HFF-Myc (cell line): Measurements from ENCODE around the gene DNTT.

Experiments used
- DNase-seq: peaks from one replicate; pipeline ENCODE4 v3.0.0-alpha.2; 2011; ENCODE audit warnings: low read depth; ENCODE audit errors: extremely low read depth
- H3K4me3 ChIP-seq: replicated peaks from 2 replicates; pipeline ENCODE4 v1.5.1; 2011; ENCODE audit warnings: low read depth, mild to moderate bottlenecking, control low read depth, low read length
- TF ChIP-seq, protein P1 (sequence below): IDR thresholded peaks from 2 replicates; pipeline ENCODE4 v1.5.1; 2012; ENCODE audit warnings: mild to moderate bottlenecking, low read depth, low read length, control low read depth; ENCODE audit errors: missing control alignments

DNTT gene

DNA sequence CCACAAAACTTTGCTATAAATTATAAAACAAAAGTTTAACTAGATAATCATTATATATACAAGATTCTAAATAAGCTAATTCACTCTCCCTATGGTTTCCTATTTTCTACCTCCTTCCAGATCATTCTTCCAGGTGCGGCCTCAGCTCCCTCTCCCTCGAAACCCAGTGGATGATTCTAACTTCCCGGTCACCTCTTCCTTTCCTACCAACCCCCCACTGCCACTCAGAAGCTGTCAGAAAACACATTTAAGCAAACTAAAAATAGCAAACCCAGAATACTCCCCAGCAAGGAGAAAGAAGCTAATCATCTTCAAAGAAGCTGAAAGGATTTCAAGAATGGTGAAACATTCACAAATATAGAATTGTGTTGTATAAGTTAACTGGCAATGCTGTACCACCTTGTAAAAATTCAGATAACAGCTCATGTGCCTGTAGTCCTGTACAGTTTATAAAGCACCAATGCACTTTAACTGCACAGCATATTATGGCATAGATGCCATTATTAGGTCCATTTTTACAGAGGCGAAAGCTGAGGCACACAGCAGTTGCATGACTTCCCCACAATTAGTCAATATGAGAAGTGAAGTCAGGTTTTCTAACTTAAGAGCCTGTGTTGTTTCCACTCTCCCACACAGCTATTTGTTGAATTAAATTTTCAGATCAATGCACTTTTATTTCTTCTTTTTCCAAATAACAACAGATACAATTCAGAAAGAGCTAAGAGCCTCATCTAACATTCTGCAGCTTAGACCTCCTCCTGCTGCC, 13.7 kb upstream of the DNTT start:
- TF ChIP-seq, protein P1, sequence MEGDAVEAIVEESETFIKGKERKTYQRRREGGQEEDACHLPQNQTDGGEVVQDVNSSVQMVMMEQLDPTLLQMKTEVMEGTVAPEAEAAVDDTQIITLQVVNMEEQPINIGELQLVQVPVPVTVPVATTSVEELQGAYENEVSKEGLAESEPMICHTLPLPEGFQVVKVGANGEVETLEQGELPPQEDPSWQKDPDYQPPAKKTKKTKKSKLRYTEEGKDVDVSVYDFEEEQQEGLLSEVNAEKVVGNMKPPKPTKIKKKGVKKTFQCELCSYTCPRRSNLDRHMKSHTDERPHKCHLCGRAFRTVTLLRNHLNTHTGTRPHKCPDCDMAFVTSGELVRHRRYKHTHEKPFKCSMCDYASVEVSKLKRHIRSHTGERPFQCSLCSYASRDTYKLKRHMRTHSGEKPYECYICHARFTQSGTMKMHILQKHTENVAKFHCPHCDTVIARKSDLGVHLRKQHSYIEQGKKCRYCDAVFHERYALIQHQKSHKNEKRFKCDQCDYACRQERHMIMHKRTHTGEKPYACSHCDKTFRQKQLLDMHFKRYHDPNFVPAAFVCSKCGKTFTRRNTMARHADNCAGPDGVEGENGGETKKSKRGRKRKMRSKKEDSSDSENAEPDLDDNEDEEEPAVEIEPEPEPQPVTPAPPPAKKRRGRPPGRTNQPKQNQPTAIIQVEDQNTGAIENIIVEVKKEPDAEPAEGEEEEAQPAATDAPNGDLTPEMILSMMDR: no peak
- no peak for DNase-seq
- H3K4me3 ChIP-seq: no peak overlapping the region

DNA sequence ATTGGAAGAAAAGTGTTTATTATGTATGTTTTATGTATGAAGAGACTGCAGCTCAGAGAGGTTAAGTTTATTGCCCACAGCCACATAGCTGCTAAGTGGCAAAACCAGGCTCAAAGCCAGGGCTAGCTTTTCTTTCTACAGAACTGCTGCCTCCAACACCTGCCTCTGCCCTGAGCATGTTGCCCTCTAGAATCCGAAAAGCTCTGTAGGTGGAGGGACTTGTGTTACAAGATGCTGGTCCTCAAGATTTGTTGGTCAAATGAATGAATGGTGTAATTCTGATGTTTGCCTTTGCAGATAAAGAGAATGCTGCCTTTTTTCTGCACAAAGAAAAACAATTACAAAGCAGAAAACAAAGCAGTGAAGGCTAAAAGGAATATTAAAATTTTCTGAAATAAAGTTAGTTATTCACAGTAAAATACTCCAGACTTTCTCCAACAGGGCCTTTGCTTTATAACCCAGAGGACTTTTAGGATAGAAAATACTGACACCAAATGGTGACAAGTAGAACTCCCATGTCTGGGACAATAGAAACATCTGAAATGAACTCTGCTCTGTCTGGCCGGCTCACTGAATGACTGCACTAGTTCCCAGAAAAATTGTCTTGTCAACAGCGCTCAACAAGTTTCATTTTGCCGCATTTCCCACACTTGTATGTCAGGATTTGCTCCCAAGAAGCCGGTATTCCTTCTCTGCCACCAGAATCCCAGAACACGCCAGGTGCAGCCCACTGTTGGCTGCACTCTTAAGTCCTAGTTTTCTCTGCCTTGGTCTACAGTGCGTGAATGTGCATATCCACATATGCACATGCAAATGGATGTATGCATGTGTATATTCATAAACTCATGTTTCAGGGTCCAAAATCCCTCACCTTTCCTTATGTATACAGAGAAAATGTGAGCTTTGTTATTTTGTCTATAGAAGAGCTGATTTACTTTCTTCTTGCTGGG, 11.0 kb upstream of the DNTT start:
- TF ChIP-seq, protein P1: no peak
- DNase-seq: peak; percentile 11
- H3K4me3 ChIP-seq: no peak overlapping the region

- H3K4me3 ChIP-seq: no peak overlapping the region
- no peak for DNase-seq
- TF ChIP-seq, protein P1: no peak
Measured at GRCh38 chr10:96295475-96295874, 8.8 kb upstream of the DNTT start.

DNA sequence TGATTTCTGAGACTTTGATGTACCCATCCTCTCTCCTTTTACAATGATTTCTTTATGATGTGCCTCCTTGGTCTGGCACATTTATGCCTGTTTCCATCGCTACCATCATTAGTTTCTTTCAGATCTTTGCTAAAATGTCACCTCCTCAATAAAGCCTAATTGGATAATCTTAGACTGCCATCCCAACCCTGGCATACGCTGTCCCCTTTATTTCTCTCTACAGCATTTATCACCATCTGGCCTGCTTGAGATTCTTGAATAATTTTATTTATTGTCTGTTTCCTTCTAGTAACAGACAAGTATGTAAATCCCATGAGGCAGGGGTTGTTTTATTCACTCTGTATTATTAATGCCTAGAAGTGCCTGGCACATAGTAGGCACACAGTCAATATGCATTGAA, 6.7 kb upstream of the DNTT start:
- TF ChIP-seq, protein P1: no peak
- DNase-seq: no peak
- no peak overlapping the region for H3K4me3 ChIP-seq

- no peak for DNase-seq
- no peak overlapping the region for H3K4me3 ChIP-seq
- TF ChIP-seq, protein P1: no peak
Measured at GRCh38 chr10:96298362-96298761, 5.9 kb upstream of the DNTT start.

DNA sequence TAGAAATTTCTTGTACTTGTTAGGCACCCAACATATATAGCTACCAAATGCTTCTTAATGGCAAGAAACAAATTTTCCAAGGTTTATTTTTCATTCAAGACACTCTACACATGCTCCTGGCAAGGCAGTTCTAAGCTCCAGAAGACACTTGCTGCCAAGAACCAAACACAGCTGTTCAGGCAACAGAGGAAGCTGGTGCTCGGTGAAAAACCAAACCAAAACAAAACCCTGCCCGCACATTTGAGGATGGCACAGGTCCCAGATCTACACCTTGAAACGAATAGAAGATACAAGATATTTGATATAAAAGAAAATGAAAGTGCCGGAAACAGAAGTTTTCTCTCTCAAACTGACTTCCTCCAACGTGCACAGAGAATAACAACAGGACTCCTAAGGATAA, 4.9 kb upstream of the DNTT start:
- H3K4me3 ChIP-seq: no peak overlapping the region
- DNase-seq: no peak
- TF ChIP-seq, protein P1: no peak
